Measurements from ENCODE around the gene PLXNB3.

Gene PLXNB3

GRCh38 chrX:153783378-153784013 lies 19.4 kb downstream of the PLXNB3 start:
- Histone ChIP-seq H2AFZ (ENCODE audit: low read length) (no peak overlapping the region), H3K4me3 (ENCODE audit: low read length) (no peak overlapping the region), H3K27me3 (replicated peaks; ENCODE audit: insufficient read depth, low read length) (0 out of 2 replicates have a peak, but pooled peaks cover 3% of the 10 kb centered on the region), H3K4me1 (ENCODE audit: low read length) (no peaks in the 10 kb centered on the region), H3K4me2 (ENCODE audit: low read depth, low read length) (no peak overlapping the region), H3K36me3 (replicated peaks; ENCODE audit: insufficient read depth, low read length) (no peaks in the 10 kb centered on the region), H3K9ac (ENCODE audit: low read length) (no peak overlapping the region), H3K9me3 (replicated peaks; ENCODE audit: insufficient read depth, low read length) (no peaks in the 10 kb centered on the region), H4K20me1 (ENCODE audit: insufficient read depth, low read length) (no peaks in the 10 kb centered on the region), H3F3A (ENCODE audit: insufficient read depth, low read length) (no peaks in the 10 kb centered on the region), H3K9me2 (replicated peaks; ENCODE audit: insufficient read depth, low read length) (no peaks in the 10 kb centered on the region), H3K79me2 (ENCODE audit: low read length) (no peaks in the 10 kb centered on the region), H3K27ac (ENCODE audit: low read length) (no peak overlapping the region)
- DNase-seq = no peak
- TF ChIP-seq CTCF (IDR thresholded peaks at IDR 0.05; ENCODE audit: low read length) (no peak), EZH2 (optimal IDR thresholded peaks at IDR 0.05; ENCODE audit: low read depth, low read length) (no peak), EZH2phosphoT487 (IDR thresholded peaks at IDR 0.05; ENCODE audit: low read length) (no peak)

DNA sequence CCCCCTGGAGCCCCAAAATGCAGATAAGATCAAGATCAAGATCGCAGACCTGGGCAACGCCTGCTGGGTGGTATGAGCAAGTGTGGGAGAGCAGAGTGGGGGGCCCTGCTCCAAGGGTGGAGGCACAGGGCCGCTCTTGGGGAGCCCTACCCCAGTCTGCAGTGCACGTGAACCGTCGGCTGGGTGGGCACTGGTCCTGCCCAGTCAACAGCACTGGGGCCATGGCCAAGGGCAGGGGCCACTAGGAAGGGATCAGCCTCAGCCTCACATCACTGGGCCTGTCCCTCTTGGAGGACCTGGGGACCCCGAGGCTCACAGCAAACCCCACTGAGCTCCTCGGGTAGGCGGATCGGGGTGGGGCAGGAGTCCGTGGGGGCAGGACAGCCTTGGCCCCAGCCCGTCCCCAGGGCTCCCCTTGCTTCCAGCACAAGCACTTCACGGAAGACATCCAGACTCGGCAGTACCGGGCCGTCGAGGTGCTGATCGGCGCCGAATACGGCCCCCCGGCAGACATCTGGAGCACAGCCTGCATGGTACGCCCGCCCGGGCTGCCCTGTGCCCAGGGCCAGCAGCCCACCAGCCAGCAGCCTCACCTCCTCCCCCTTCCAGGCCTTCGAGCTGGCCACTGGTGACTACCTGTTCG lies 20.4 kb downstream of the PLXNB3 start:
- no peaks in the 10 kb centered on the region for H4K20me1 ChIP-seq (ENCODE audit: insufficient read depth, low read length)
- 0 out of 2 replicates have a peak, but pooled peaks cover 3% of the 10 kb centered on the region for H3K27me3 ChIP-seq (replicated peaks; ENCODE audit: insufficient read depth, low read length)
- H3K9ac ChIP-seq (ENCODE audit: low read length) = no peak overlapping the region
- no peak for TF ChIP-seq EZH2phosphoT487 (IDR thresholded peaks at IDR 0.05; ENCODE audit: low read length)
- no peak for TF ChIP-seq CTCF (IDR thresholded peaks at IDR 0.05; ENCODE audit: low read length)
- TF ChIP-seq EZH2 (optimal IDR thresholded peaks at IDR 0.05; ENCODE audit: low read depth, low read length) = no peak
- no peak overlapping the region for H3K27ac ChIP-seq (ENCODE audit: low read length)
- no peaks in the 10 kb centered on the region for H3F3A ChIP-seq (ENCODE audit: insufficient read depth, low read length)
- no peak overlapping the region for H2AFZ ChIP-seq (ENCODE audit: low read length)
- no peaks in the 10 kb centered on the region for H3K9me2 ChIP-seq (replicated peaks; ENCODE audit: insufficient read depth, low read length)
- no peak for DNase-seq
- no peaks in the 10 kb centered on the region for H3K79me2 ChIP-seq (ENCODE audit: low read length)
- no peak overlapping the region for H3K4me3 ChIP-seq (ENCODE audit: low read length)
- no peaks in the 10 kb centered on the region for H3K36me3 ChIP-seq (replicated peaks; ENCODE audit: insufficient read depth, low read length)
- H3K9me3 ChIP-seq (replicated peaks; ENCODE audit: insufficient read depth, low read length) = no peaks in the 10 kb centered on the region
- no peaks in the 10 kb centered on the region for H3K4me1 ChIP-seq (ENCODE audit: low read length)
- H3K4me2 ChIP-seq (ENCODE audit: low read depth, low read length) = no peak overlapping the region

DNA sequence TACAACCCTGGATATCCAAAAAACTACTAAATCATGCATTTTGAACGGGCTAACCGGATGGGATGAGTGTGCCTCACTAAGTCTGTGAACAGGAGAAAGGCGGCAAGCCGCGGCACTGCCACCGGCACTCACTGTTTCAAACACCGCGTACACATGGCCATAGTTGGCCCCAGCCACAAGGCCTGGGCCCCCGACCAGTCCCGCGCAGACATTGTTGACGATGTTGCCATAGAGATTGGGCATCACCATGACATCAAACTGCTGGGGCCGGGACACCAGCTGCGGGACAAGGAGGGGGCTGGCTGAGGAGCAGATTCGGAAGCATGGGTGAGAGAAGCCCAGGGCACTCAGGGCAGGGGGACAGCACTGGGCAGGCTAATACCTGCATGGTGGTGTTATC lies 22.6 kb downstream of the PLXNB3 start:
- Histone ChIP-seq H3K4me3 (ENCODE audit: low read length) (no peak overlapping the region), H3K9me3 (replicated peaks; ENCODE audit: insufficient read depth, low read length) (no peaks in the 10 kb centered on the region), H3K4me2 (ENCODE audit: low read depth, low read length) (no peak overlapping the region), H3K4me1 (ENCODE audit: low read length) (no peaks in the 10 kb centered on the region), H3K79me2 (ENCODE audit: low read length) (peaks cover 8% of the 10 kb centered on the region), H3F3A (ENCODE audit: insufficient read depth, low read length) (no peaks in the 10 kb centered on the region), H3K9me2 (replicated peaks; ENCODE audit: insufficient read depth, low read length) (no peaks in the 10 kb centered on the region), H2AFZ (ENCODE audit: low read length) (no peak overlapping the region), H3K27me3 (replicated peaks; ENCODE audit: insufficient read depth, low read length) (no peaks in the 10 kb centered on the region), H3K36me3 (replicated peaks; ENCODE audit: insufficient read depth, low read length) (no peaks in the 10 kb centered on the region), H3K27ac (ENCODE audit: low read length) (no peak overlapping the region), H3K9ac (ENCODE audit: low read length) (no peak overlapping the region), H4K20me1 (ENCODE audit: insufficient read depth, low read length) (no peaks in the 10 kb centered on the region)
- no peak for TF ChIP-seq CTCF (IDR thresholded peaks at IDR 0.05; ENCODE audit: low read length)
- no peak for TF ChIP-seq EZH2 (optimal IDR thresholded peaks at IDR 0.05; ENCODE audit: low read depth, low read length)
- no peak for TF ChIP-seq EZH2phosphoT487 (IDR thresholded peaks at IDR 0.05; ENCODE audit: low read length)
- DNase-seq = no peak

Measured in MM.1S (cell line).